GM10248 (cell line): Measurements from ENCODE around the gene PKHD1.

Experiments
- CTCF ChIA-PET: fragments of 300-600 bp; sonication (Branson Sonifier 250); formaldehyde crosslinking; extraction: SDS; loops from one replicate; lab custom pipeline; 2021; ENCODE audit warnings: antibody characterized with exemption; lab: Yijun Ruan, JAX
- POLR2A ChIA-PET: fragments of 350-650 bp; sonication (Branson Sonifier 250); formaldehyde crosslinking; extraction: SDS; loops from one replicate; lab custom pipeline; 2020; ENCODE audit warnings: antibody characterized with exemption; lab: Yijun Ruan, JAX
- DNase-seq: peaks from one replicate; pipeline ENCODE4 v3.0.0; 2012; ENCODE audit errors: extremely low spot score
- CTCF ChIP-seq: IDR thresholded peaks from 2 replicates; pipeline ENCODE4 v1.5.1; 2012; ENCODE audit warnings: mild to moderate bottlenecking, low read depth; ENCODE audit errors: extremely low read depth, missing control alignments, control extremely low read depth

PKHD1 gene

GRCh38 chr6:51805517-51805916 is 281.9 kb downstream of the PKHD1 start:
- POLR2A ChIA-PET = no interaction called here
- no peak for TF ChIP-seq CTCF
- DNase-seq = no peak
- CTCF ChIA-PET = no interaction called here

- ChIA-PET CTCF (interaction anchor here (0.9 to 1.9 kb wide), 4 partner anchors 9 to 162 kb away, joined by 3 to 8 read pairs (median 3); no protein-coding TSS in a partner anchor), POLR2A (no interaction called here)
- DNase-seq = no peak
- TF ChIP-seq CTCF = no peak
Observed at GRCh38 chr6:51800603-51801002, 286.8 kb downstream of the PKHD1 start.

- DNase-seq = no peak
- CTCF ChIA-PET = interaction anchor here (0.8 kb wide), 1 partner anchor 256 kb away, joined by 3 read pairs; no protein-coding TSS in a partner anchor
- POLR2A ChIA-PET = no interaction called here
Observed at GRCh38 chr6:51793393-51793792, 294.0 kb downstream of the PKHD1 start.

GRCh38 chr6:51792273-51793030 is 295.0 kb downstream of the PKHD1 start:
- CTCF ChIA-PET = interaction anchor here (0.8 to 2.5 kb wide), 4 partner anchors 8 to 257 kb away, joined by 3 to 8 read pairs (median 3); no protein-coding TSS in a partner anchor
- DNase-seq = no peak
- no peak for TF ChIP-seq CTCF
- POLR2A ChIA-PET = no interaction called here

More at GRCh38 chr6:51793393-51793792, 294.0 kb downstream of the PKHD1 start:
- TF ChIP-seq CTCF = no peak

- ChIA-PET POLR2A (no interaction called here), CTCF (interaction anchor here (1.3 to 2.5 kb wide), 2 partner anchors 10 to 11 kb away, joined by 3 to 8 read pairs; no protein-coding TSS in a partner anchor)
- no peak for TF ChIP-seq CTCF
- DNase-seq = no peak
Observed at GRCh38 chr6:51790946-51791345, 296.5 kb downstream of the PKHD1 start.

GRCh38 chr6:51788121-51788520 is 299.3 kb downstream of the PKHD1 start:
- CTCF ChIA-PET = no interaction called here
- no peak for DNase-seq
- POLR2A ChIA-PET = no interaction called here
- TF ChIP-seq CTCF = no peak
